HUES64 (cell line): ENCODE data around the gene THSD4.

Experiments used
- H3K27ac ChIP-seq: 2 replicates; pipeline ENCODE4 v1.7.0; 2013; ENCODE audit warnings: low read depth, low read length, inconsistent platforms
- H3K27me3 ChIP-seq: 2 replicates; pipeline ENCODE4 v1.6.1; 2013; ENCODE audit warnings: mild to moderate bottlenecking, low read length; ENCODE audit not compliant: insufficient read depth
- H3K36me3 ChIP-seq: 2 replicates; pipeline ENCODE4 v1.6.1; 2013; ENCODE audit warnings: mild to moderate bottlenecking, low read length; ENCODE audit not compliant: insufficient read depth
- H3K4me1 ChIP-seq: 2 replicates; pipeline ENCODE4 v1.6.1; 2013; ENCODE audit warnings: mild to moderate bottlenecking, low read length, moderate library complexity; ENCODE audit not compliant: insufficient read depth
- H3K4me3 ChIP-seq: 2 replicates; pipeline ENCODE4 v1.5.1; 2013; ENCODE audit warnings: mild to moderate bottlenecking, low read length, moderate library complexity
- H3K9ac ChIP-seq: 2 replicates; pipeline ENCODE4 v1.6.1; 2013; ENCODE audit warnings: mild to moderate bottlenecking, low read depth, low read length
- H3K9me3 ChIP-seq: 2 replicates; pipeline ENCODE4 v1.6.1; 2013; ENCODE audit warnings: low read depth, low read length; ENCODE audit not compliant: insufficient read depth
- WGBS: fragments of 150-250, 120-280 bp; methylation state at CpG from one replicate; pipeline ENCODE4 v1.1.7; 2013; ENCODE audit warnings: missing lambda C conversion rate; 5-methylcytosine and 5-hydroxymethylcytosine counted together

The THSD4 gene

DNA sequence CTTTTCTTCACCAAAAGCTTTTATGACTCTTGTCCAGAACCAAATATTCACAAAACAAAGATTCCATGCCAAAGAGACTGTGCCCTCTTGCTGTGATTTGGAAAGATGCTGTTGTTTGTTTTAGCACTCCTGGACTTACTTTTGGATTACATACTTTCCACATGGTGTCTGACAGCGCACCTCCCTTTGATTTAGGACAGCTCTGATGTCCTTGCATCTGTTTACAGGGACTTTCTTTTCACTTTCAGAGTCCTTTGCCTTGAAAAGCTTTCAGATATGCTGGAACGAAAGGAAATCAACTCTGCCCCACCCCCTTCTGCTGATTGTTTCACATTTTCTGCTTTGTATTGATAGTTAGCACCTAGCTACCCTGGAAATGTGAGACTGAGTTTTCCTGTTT, 562.1 kb downstream of the THSD4 start:
- Histone ChIP-seq H3K27me3 (no peaks in the 10 kb centered on the region), H3K4me3 (no peak overlapping the region), H3K9ac (no peak overlapping the region), H3K4me1 (peaks cover 33% of the 10 kb centered on the region), H3K9me3 (no peaks in the 10 kb centered on the region), H3K36me3 (no peaks in the 10 kb centered on the region), H3K27ac (no peak overlapping the region)
- WGBS = 56% methylated on average over 2 of the region's 2 CpGs

GRCh38 chr15:71677766-71678165, 562.5 kb downstream of the THSD4 start:
- peaks cover 33% of the 10 kb centered on the region for H3K4me1 ChIP-seq
- no peak overlapping the region for H3K4me3 ChIP-seq
- H3K9me3 ChIP-seq = no peaks in the 10 kb centered on the region
- no peak overlapping the region for H3K27ac ChIP-seq
- H3K27me3 ChIP-seq = no peaks in the 10 kb centered on the region
- H3K9ac ChIP-seq = no peak overlapping the region
- WGBS = 78% methylated on average over 5 of the region's 5 CpGs
- H3K36me3 ChIP-seq = no peaks in the 10 kb centered on the region

GRCh38 chr15:71678191-71678590, 562.9 kb downstream of the THSD4 start:
- WGBS = 79% methylated on average over 2 of the region's 2 CpGs
- Histone ChIP-seq H3K4me3 (no peak overlapping the region), H3K9me3 (no peaks in the 10 kb centered on the region), H3K36me3 (no peaks in the 10 kb centered on the region), H3K27ac (no peak overlapping the region), H3K9ac (no peak overlapping the region), H3K27me3 (no peaks in the 10 kb centered on the region), H3K4me1 (peaks cover 33% of the 10 kb centered on the region)

- WGBS = 83% methylated on average over 1 of the region's 2 CpGs
- H3K36me3 ChIP-seq = no peaks in the 10 kb centered on the region
- H3K9me3 ChIP-seq = no peaks in the 10 kb centered on the region
- H3K4me3 ChIP-seq = no peak overlapping the region
- no peaks in the 10 kb centered on the region for H3K27me3 ChIP-seq
- no peak overlapping the region for H3K9ac ChIP-seq
- peaks cover 33% of the 10 kb centered on the region for H3K4me1 ChIP-seq
- H3K27ac ChIP-seq = no peak overlapping the region
These were observed 563.3 kb downstream of the THSD4 start for GRCh38 chr15:71678605-71679004.

- Histone ChIP-seq H3K9ac (no peak overlapping the region), H3K36me3 (no peaks in the 10 kb centered on the region), H3K4me3 (no peak overlapping the region), H3K27me3 (no peaks in the 10 kb centered on the region), H3K4me1 (peaks cover 33% of the 10 kb centered on the region), H3K27ac (no peak overlapping the region), H3K9me3 (no peaks in the 10 kb centered on the region)
- WGBS = 90% methylated on average over 3 of the region's 3 CpGs
These were observed 564.0 kb downstream of the THSD4 start for GRCh38 chr15:71679223-71679792.

- Histone ChIP-seq H3K27me3 (no peaks in the 10 kb centered on the region), H3K9me3 (no peaks in the 10 kb centered on the region), H3K4me1 (peaks cover 33% of the 10 kb centered on the region), H3K4me3 (no peak overlapping the region), H3K27ac (no peak overlapping the region), H3K36me3 (no peaks in the 10 kb centered on the region), H3K9ac (no peak overlapping the region)
- 82% methylated on average over 5 of the region's 5 CpGs for WGBS
These were observed 564.6 kb downstream of the THSD4 start for GRCh38 chr15:71679793-71680353.

DNA sequence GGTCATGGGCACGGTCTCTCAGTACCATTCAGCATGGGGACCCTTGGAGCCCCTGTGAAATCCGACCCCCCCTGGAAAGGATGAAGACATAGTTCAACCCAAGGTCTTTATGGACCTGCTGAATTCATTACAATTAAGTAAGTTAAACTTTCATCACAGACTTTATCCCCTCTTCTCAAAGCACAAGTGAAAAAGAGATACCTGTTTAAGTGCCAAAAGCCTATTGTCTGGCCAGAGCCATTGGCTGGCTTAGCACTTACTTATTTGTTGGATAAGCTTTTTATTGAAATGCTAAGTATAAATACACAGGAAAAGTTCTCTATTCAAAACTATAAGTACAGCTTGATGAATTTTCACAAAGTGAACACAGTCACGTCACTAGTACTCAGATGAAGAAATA, 566.7 kb downstream of the THSD4 start:
- Histone ChIP-seq H3K4me3 (no peak overlapping the region), H3K4me1 (peaks cover 27% of the 10 kb centered on the region), H3K9ac (no peak overlapping the region), H3K27ac (no peak overlapping the region), H3K27me3 (no peaks in the 10 kb centered on the region), H3K36me3 (no peaks in the 10 kb centered on the region), H3K9me3 (no peaks in the 10 kb centered on the region)
- WGBS = 94% methylated on average over 3 of the region's 3 CpGs

DNA sequence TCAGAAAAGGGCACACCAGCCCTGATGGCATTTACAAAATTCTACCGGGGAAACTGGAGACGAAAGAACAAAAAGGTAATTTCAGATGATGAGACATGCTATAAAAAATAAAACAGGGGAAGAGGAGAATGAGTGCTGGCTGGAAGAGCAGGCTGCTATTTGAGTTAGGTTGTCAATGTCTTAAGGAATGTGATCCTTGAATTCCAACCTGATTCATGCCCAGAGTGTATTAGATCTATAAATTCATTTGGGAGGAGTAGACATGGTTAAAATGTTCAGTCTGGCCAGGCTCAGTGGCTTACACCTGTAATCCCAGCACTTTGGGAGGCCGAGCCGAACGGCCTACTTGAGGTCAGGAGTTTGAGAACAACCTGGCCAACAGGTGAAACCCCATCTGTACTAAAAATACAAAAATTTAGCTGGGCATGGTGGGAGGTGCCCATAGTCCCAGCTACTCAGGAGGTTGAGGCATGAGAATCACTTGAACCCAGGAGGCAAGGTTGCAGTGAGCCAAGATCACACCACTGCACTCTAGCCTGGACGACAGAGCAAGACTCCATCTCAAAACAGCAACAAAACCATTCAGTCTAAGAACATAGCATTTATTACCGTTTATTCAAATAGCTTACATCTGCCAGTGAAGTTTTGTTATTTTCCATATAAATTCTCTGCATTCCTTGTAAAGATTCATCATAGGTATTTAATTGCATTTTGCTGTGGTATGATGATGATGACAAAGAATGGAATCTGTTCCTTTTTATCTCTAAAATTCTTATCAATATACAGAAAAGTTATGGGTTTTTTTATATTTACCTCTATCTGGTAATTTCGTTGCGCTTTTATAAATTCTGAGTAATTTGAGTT, 568.4 kb downstream of the THSD4 start:
- H3K9me3 ChIP-seq = no peaks in the 10 kb centered on the region
- H3K27ac ChIP-seq = no peak overlapping the region
- H3K4me1 ChIP-seq = peaks cover 13% of the 10 kb centered on the region
- WGBS = 83% methylated on average over 7 of the region's 9 CpGs
- H3K36me3 ChIP-seq = no peaks in the 10 kb centered on the region
- H3K9ac ChIP-seq = no peak overlapping the region
- no peak overlapping the region for H3K4me3 ChIP-seq
- H3K27me3 ChIP-seq = no peaks in the 10 kb centered on the region

DNA sequence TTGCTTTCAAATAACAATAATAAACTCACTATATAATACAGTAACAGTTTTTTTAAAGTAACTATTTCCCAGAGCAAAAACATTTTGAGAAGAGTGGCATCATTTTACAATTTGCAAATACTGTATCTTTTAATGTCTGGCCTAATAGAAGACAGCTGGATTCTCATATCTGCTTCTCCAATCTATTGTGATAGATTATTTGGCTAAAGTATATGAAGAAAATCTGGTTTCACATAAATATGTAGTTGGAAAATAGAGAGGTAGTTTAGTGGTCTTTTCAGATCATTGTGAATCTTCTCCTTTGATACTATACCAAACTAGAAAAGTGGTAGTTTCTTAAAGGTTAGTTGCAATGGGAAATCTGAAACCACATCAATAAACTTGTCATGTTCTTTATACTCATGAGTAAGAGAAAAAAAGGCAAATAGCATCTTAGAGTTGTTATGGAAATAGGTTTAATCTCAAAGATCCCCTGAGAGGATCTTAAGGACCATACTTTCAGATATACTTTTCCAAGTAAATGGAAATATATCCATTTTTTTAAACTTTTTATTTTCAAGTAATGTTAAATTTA, 570.2 kb downstream of the THSD4 start:
- Histone ChIP-seq H3K4me3 (no peak overlapping the region), H3K9me3 (no peaks in the 10 kb centered on the region), H3K9ac (no peak overlapping the region), H3K4me1 (peaks cover under 1% of the 10 kb centered on the region; the same call in 1 of the 2 replicates), H3K36me3 (no peaks in the 10 kb centered on the region), H3K27ac (no peak overlapping the region), H3K27me3 (no peaks in the 10 kb centered on the region)

DNA sequence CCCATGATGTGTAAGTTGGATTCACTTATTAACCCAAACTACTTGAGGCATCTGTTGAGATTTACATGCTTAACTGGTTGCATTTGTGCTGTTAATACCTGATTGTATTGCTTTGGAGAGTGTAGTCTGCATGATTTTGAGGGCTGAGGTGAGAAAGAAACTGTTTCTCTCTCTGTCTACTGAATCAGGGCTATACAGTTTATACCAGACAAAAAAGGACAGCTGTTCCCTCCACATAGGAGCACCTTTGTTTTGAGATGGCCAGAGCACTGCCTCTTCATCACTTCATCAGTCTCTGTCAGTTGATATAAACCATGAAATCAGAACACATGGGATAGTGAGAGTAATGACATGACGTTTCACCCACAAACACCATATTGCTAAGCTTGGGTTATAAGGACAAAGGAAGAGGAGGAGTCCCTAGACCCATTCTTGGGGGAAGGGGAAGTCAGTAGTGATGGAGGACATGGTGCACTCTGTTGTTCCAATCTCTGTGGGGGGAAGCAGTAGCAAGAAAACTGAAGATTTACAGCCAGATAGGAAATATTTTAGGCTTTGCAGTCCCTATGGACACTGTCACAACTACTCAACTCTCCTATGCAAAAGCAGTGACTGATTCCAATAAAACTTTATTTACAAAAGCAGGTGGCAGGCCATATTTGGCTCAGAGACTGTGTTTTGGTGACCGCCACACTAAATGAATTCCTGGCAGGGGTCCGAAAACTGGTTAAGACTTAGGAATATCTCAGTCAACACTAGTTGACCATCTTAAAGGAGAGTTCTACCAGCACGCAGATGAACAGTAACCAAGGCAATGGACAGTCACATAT, 571.2 kb downstream of the THSD4 start:
- Histone ChIP-seq H3K27me3 (no peaks in the 10 kb centered on the region), H3K4me3 (no peak overlapping the region), H3K27ac (no peak overlapping the region), H3K4me1 (no peaks in the 10 kb centered on the region), H3K9me3 (no peaks in the 10 kb centered on the region; the same call in 1 of the 2 replicates), H3K36me3 (no peaks in the 10 kb centered on the region), H3K9ac (no peak overlapping the region)
- 90% methylated on average over 3 of the region's 4 CpGs for WGBS
